Spleen (tissue), 11 donors: ENCODE data around the gene CGNL1. TPM values are rescaled to one million over a fixed set of nuclear protein-coding genes. Genes with fewer than 3 reads are reported as not detected.
A peak's percentile ranks its signal among the peaks of the same experiment; 100 is the strongest.

Source experiments
- DNase-seq: peaks from one replicate; pipeline ENCODE4 v3.0.0-alpha.2; 2020
- H3K27ac ChIP-seq, 8 donors: fragments of 200-600 bp; sonication (generic) in 7 of 8; 1 replicate in 4 of 8; 2 replicates in 4 of 8; pipeline versions ENCODE4 v1.5.0 to v1.8.0; 2016 to 2021; ENCODE audit warnings: inconsistent platforms in 4 of 8, mild to moderate bottlenecking in 4 of 8, moderate library complexity in 1 of 8
- H3K27me3 ChIP-seq, 7 donors: fragments of 200-600 bp; sonication (generic) in 6 of 7; replicated peaks in 1 of 7; 1 replicate in 4 of 7; 2 replicates in 3 of 7; pipeline versions ENCODE4 v1.5.0 to v1.8.0; 2016 to 2021; ENCODE audit warnings: inconsistent platforms in 3 of 7, mild to moderate bottlenecking in 1 of 7
- H3K36me3 ChIP-seq, 6 donors: fragments of 200-600 bp; sonication (generic) in 5 of 6; 1 replicate in 4 of 6; 2 replicates in 2 of 6; pipeline versions ENCODE4 v1.5.0 to v1.8.0; 2016 to 2021; ENCODE audit warnings: inconsistent platforms in 2 of 6
- H3K4me1 ChIP-seq, 6 donors: fragments of 200-600 bp; sonication (generic) in 5 of 6; 1 replicate in 3 of 6; 2 replicates in 3 of 6; pipeline versions ENCODE4 v1.5.0 to v1.8.0; 2016 to 2021; ENCODE audit warnings: inconsistent platforms in 3 of 6
- H3K4me3 ChIP-seq, 8 donors: fragments of 200-600 bp; sonication (generic) in 7 of 8; 1 replicate in 4 of 8; 2 replicates in 4 of 8; pipeline versions ENCODE4 v1.5.0 to v1.8.0; 2016 to 2021; ENCODE audit warnings: inconsistent platforms in 4 of 8, mild to moderate bottlenecking in 4 of 8, moderate library complexity in 2 of 8
- H3K9me3 ChIP-seq, 8 donors: fragments of 200-600 bp; sonication (generic) in 7 of 8; 1 replicate in 4 of 8; 2 replicates in 4 of 8; pipeline versions ENCODE4 v1.5.0 to v1.8.0; 2016 to 2021; ENCODE audit warnings: inconsistent platforms in 4 of 8
- POLR2A ChIP-seq, 3 donors: fragments of 450-650 bp; IDR thresholded peaks; one replicate each; pipeline ENCODE4 v1.5.1; 2017; ENCODE audit warnings: antibody characterized with exemption in 3 of 3, mild to moderate bottlenecking in 1 of 3
- POLR2AphosphoS5 ChIP-seq, 3 donors: sonication (generic); formaldehyde crosslinking; IDR thresholded peaks; one replicate each; pipeline ENCODE4 v1.5.1; 2017; ENCODE audit warnings: antibody characterized with exemption in 3 of 3
- WGBS, 5 donors: extraction: QIAGEN DNeasy Blood & Tissue Kit in 3 of 5; methylation state at CpG; one replicate each; pipeline versions ENCODE4 v1.1.5 to v1.1.7; 2013 to 2018; 5-methylcytosine and 5-hydroxymethylcytosine counted together
- intact Hi-C: fragments of 100-400 bp; cut with DNase I; formaldehyde crosslinking; loops from one replicate; pipeline ENCODE4 v1.15.0; 2023; ENCODE audit warnings: low total_unique reads
- polyA plus RNA-seq, 3 donors: library from polyadenylated mRNA; stranded (reverse); fragments of 200-250 nt; gene quantifications; one replicate each; pipeline ENCODE4 v1.2.1, GENCODE V29; 2013
- total RNA-seq, 7 donors: library from RNA; depleted of rRNA in 3 of 7; stranded (reverse); fragments of >200 nt in 3 of 7; fragmentation: NEBNext Ultra II Directional in 4 of 7; extraction: Animal tissue kit (Norgen Biotek cat#: 25700) in 4 of 7; gene quantifications; one replicate each; pipeline versions ENCODE4 v1.1.0 to v1.2.1, GENCODE V29; 2016 to 2021
- TF ChIP-seq, protein P1 (sequence below), 11 experiments: fragments of 200-600 bp in 7 of 11; fragments of 450-650 bp in 4 of 11; sonication (generic) in 4 of 11; IDR thresholded peaks in 8 of 11; conservative IDR thresholded peaks in 3 of 11; 1 replicate in 7 of 11; 2 replicates in 4 of 11; pipeline versions ENCODE4 v1.4.0 to v1.8.0; 2016 to 2021; ENCODE audit warnings: antibody characterized with exemption in 11 of 11, inconsistent platforms in 4 of 11, mild to moderate bottlenecking in 1 of 11
- donor health status: healthy with polysubstance abuse.
- donor health status: DM: no; HTN: no; CAD: no; lungs with moderate emphysema.
- donor health status: DM: no; HTN: no; CAD: no.
- donor health status: Bipolar disorder and iron deficiency.
- donor health status: healthy.
- donor health status: DM: no; HTN: no; CAD: no.
- donor health status: DM: yes; HTN: yes; CAD: no.

Gene CGNL1
- total and polyA plus RNA-seq, 10 donors: 0.07 to 0.73 (median 0.36) TPM

DNA sequence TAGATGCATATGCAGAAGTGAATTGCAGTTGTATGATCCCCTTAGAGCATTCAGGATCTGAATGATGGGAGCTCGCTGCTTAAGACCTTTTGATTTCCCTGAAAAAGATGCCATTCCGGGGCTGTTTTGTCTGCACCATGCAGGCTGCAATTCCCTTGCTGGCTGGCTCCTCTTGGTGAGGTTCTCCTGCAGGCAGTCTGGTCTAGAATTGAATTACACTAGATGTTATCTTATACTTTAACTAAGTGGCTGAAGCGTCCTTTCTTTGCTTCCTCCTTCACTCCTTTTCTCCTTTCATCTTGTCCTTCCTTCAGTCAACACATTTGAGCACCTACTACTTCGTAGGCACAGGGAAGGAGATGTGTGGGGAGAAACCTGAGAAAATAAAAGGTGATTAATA, 196.8 kb downstream of the CGNL1 start:
- TF ChIP-seq, protein P1, sequence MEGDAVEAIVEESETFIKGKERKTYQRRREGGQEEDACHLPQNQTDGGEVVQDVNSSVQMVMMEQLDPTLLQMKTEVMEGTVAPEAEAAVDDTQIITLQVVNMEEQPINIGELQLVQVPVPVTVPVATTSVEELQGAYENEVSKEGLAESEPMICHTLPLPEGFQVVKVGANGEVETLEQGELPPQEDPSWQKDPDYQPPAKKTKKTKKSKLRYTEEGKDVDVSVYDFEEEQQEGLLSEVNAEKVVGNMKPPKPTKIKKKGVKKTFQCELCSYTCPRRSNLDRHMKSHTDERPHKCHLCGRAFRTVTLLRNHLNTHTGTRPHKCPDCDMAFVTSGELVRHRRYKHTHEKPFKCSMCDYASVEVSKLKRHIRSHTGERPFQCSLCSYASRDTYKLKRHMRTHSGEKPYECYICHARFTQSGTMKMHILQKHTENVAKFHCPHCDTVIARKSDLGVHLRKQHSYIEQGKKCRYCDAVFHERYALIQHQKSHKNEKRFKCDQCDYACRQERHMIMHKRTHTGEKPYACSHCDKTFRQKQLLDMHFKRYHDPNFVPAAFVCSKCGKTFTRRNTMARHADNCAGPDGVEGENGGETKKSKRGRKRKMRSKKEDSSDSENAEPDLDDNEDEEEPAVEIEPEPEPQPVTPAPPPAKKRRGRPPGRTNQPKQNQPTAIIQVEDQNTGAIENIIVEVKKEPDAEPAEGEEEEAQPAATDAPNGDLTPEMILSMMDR (IDR thresholded peaks at IDR 0.05 in 8 of 11, conservative IDR thresholded peaks at IDR 0.05 in 3 of 11): no peak
- TF ChIP-seq POLR2AphosphoS5 (IDR thresholded peaks at IDR 0.05): no peak
- no peak for TF ChIP-seq POLR2A (IDR thresholded peaks at IDR 0.05)
- Histone ChIP-seq H3K9me3 (no peaks in the 10 kb centered on the region), H3K27ac (no peak overlapping the region), H3K4me1 (peaks cover 0 to under 1% (median 0%) of the 10 kb centered on the region in 6 donors), H3K4me3 (no peak overlapping the region), H3K36me3 (no peaks in the 10 kb centered on the region), H3K27me3 (no peaks in the 10 kb centered on the region)
- WGBS, 5 donors: 69 to 92% (median 86%) methylated on average over 4 of the region's 4 CpGs
- intact Hi-C loops: no loop called here
- DNase-seq: peak; percentile 1

DNA sequence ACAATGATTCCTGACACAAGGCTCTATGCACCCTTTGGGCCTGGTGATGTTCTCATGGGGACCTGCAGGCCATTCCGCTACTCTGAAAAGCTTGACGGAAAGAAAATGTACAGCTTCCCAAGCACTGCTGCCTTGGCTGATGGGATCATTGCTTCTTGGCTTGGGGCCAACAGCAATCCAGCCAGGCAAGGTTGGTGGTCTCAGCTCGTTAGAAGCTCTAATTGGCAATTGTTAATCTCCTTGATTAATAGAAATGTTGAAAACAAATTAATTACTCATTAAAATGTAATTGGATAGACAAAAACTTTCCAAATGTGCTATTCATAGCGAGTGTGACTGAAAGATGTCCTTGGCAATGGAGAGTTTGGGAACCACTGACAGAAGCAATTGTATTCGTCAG, 199.1 kb downstream of the CGNL1 start:
- WGBS, 5 donors: 85 to 91% (median 88%) methylated on average over 5 of the region's 5 CpGs

DNA sequence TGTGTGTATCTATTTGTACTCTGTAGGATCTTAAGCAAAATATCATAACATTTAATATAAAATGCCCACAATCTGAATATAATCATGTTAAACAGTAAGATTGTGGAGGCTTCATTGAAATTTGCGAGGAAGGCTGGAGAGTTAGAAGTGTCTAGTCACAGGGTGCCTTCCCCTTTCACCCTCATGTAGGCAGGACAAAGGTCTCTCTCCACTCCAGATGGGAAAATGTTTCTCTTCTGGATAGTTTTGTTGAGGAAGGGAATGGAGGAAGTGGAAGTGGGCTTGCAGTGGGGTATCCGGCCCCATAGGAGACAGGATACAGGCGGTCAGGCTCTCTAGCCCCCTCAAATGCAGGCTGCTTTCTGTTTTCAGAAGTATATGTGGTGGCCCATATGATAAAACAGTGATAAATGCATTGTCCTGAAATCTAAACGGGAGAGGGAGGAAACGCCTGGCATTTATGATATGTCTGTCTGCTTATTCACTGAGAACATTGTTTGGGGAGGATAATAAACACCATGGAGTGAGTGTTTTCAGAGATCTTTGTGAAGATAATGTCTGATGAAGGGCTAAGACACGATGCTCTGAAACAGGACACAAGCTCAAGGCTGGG, 202.1 kb downstream of the CGNL1 start:
- Histone ChIP-seq H3K9me3 (peaks cover 0 to 14% (median 7%) of the 10 kb centered on the region in 8 donors), H3K4me3 (no peak overlapping the region), H3K4me1 (peaks cover 0 to 11% (median 0%) of the 10 kb centered on the region in 6 donors), H3K27me3 (no peaks in the 10 kb centered on the region), H3K27ac (peak overlapping the region in 4 of 8 donors; percentile 27 to 54 (median 51)), H3K36me3 (no peaks in the 10 kb centered on the region)
- TF ChIP-seq POLR2AphosphoS5 (IDR thresholded peaks at IDR 0.05): no peak
- 25 to 34% (median 32%) methylated on average over 6 of the region's 6 CpGs for WGBS, 5 donors
- intact Hi-C loops: no loop called here
- no peak for DNase-seq

More for the DNA sequence above, 199.1 kb downstream of the CGNL1 start:
- peaks cover 0 to 11% (median 0%) of the 10 kb centered on the region in 6 donors for H3K4me1 ChIP-seq
- TF ChIP-seq POLR2A (IDR thresholded peaks at IDR 0.05): no peak
- no peak overlapping the region for H3K4me3 ChIP-seq
- intact Hi-C loops: no loop called here
- no peak overlapping the region for H3K27ac ChIP-seq
- DNase-seq: no peak
- H3K9me3 ChIP-seq: no peaks in the 10 kb centered on the region
- H3K27me3 ChIP-seq: no peaks in the 10 kb centered on the region
- no peaks in the 10 kb centered on the region for H3K36me3 ChIP-seq

DNA sequence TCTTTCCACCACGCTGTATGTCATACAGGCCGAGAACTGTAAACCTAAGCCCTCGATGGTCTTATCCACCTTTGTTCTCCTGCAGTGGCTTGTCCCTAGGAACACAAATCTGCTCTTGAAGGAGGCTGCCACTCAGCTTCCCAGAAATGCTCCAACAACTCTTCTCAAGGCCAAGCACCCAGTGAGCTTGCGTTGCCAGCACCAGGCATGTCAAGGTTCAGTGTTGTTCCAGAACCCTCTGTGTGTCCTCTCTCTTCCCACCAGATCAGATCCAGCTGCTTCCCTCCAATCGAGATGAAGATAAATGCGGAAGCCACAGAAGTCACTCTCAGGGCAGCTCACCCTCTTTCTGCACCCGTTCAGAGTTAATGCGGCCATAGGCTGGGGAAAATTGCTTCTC, 204.1 kb downstream of the CGNL1 start:
- intact Hi-C loops: no loop called here
- no peak overlapping the region for H3K27ac ChIP-seq
- H3K4me3 ChIP-seq: no peak overlapping the region
- WGBS, 5 donors: 87 to 94% (median 88%) methylated on average over 8 of the region's 8 CpGs
- TF ChIP-seq POLR2A (IDR thresholded peaks at IDR 0.05) (no peak), POLR2AphosphoS5 (IDR thresholded peaks at IDR 0.05) (no peak)
- TF ChIP-seq, protein P1 (IDR thresholded peaks at IDR 0.05 in 8 of 11, conservative IDR thresholded peaks at IDR 0.05 in 3 of 11): no peak
- no peaks in the 10 kb centered on the region for H3K36me3 ChIP-seq
- no peak for DNase-seq
- no peaks in the 10 kb centered on the region for H3K27me3 ChIP-seq
- peaks cover 0 to 21% (median 11%) of the 10 kb centered on the region in 8 donors for H3K9me3 ChIP-seq
- peaks cover 0 to 11% (median 0%) of the 10 kb centered on the region in 6 donors for H3K4me1 ChIP-seq

DNA sequence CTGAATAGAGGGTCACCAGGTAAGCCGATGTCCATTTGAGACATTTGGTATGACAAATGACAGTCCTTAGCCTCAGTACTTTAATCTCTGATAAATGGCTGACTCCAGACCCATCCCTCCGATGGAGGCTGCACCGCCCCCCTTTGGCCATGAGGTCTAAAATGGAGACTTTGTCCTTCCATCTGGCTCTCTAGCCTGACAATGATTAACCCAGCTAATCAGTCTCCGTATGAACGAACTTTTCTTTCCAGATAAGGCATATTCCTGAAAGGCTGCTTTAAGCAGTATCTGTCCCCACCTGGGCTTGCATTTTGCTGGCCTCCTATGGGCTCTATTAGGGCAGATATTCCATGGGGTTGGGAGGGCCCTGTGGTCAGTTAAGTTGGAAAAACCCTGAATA, 204.6 kb downstream of the CGNL1 start:
- Histone ChIP-seq H3K9me3 (peaks cover 0 to 21% (median 11%) of the 10 kb centered on the region in 8 donors), H3K27ac (no peak overlapping the region), H3K4me3 (no peak overlapping the region), H3K4me1 (peaks cover 0 to 11% (median 0%) of the 10 kb centered on the region in 6 donors), H3K27me3 (no peaks in the 10 kb centered on the region), H3K36me3 (no peaks in the 10 kb centered on the region)
- WGBS, 5 donors: 92 to 97% (median 93%) methylated on average over 5 of the region's 5 CpGs
- no peak for DNase-seq
- intact Hi-C loops: no loop called here
- TF ChIP-seq POLR2AphosphoS5 (IDR thresholded peaks at IDR 0.05): no peak
